Breast epithelium (tissue), 3 donors: Measurements from ENCODE around the gene CNTNAP5.

Experiments used
- POLR2A ChIP-seq: fragments of 450-650 bp; IDR thresholded peaks from one replicate; pipeline ENCODE4 v1.6.1; 2016; ENCODE audit warnings: antibody characterized with exemption, mild to moderate bottlenecking, moderate library complexity
- TF ChIP-seq, protein P1 (sequence below), 3 donors: fragments of 450-650 bp; IDR thresholded peaks; one replicate each; pipeline ENCODE4 v1.5.1; 2016 to 2017; ENCODE audit warnings: antibody characterized with exemption in 3 of 3, mild to moderate bottlenecking in 3 of 3, moderate library complexity in 3 of 3

DNA sequence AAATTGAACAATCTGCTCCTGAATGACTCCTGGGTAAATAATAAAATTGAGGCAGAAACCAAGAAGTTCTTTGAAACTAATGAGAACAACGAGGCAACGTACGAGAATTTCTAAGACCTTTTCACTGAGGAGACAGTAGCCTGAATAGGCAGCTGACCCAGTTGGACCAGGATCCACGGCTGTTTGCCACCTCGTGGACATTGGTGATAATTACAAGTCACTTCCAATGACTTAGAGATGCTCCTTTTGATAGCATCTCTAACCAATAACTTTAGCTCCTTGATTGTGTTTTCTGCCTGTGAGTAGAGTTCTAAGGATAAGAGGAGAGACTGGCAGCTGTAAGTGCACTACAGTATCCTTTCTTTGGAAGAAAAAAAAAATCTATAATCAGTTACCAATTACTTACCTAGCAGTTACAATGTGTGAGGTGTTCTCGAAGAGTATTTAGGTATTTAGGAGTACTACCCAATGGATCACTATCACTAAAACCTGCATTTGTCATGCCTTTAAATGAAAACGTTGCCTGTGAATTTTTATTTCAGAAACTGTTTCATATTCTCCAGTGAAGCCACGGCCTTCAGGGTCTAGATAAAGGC is 31.3 kb upstream of the CNTNAP5 start:
- TF ChIP-seq, protein P1, sequence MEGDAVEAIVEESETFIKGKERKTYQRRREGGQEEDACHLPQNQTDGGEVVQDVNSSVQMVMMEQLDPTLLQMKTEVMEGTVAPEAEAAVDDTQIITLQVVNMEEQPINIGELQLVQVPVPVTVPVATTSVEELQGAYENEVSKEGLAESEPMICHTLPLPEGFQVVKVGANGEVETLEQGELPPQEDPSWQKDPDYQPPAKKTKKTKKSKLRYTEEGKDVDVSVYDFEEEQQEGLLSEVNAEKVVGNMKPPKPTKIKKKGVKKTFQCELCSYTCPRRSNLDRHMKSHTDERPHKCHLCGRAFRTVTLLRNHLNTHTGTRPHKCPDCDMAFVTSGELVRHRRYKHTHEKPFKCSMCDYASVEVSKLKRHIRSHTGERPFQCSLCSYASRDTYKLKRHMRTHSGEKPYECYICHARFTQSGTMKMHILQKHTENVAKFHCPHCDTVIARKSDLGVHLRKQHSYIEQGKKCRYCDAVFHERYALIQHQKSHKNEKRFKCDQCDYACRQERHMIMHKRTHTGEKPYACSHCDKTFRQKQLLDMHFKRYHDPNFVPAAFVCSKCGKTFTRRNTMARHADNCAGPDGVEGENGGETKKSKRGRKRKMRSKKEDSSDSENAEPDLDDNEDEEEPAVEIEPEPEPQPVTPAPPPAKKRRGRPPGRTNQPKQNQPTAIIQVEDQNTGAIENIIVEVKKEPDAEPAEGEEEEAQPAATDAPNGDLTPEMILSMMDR (IDR thresholded peaks at IDR 0.05) = peak; percentile 23 to 52 (median 36)
- no peak for TF ChIP-seq POLR2A
